OCI-LY7 (cell line): ENCODE results near the gene NAALAD2. TPM values are rescaled to one million over a fixed set of nuclear protein-coding genes. Genes with fewer than 3 reads are reported as not detected.

Source experiments
- BruUV-seq: library from RNA; stranded (reverse); fragments of 400-500 nt; replicated peaks from 2 replicates; lab custom pipeline; 2021; lab: Mats Ljungman, UMichigan
- CTCF ChIA-PET: fragments of 300-600 bp; sonication (Branson Sonifier 250); formaldehyde crosslinking; loops from one replicate; lab custom pipeline; 2022; ENCODE audit warnings: antibody characterized with exemption; ENCODE audit not compliant: unreplicated experiment; lab: Charles Lee
- POLR2A ChIA-PET: fragments of 300-600 bp; sonication (Branson Sonifier 250); formaldehyde crosslinking; loops from one replicate; lab custom pipeline; 2022; ENCODE audit warnings: antibody characterized with exemption; lab: Charles Lee
- DNase-seq: peaks from one replicate; pipeline ENCODE4 v3.0.0-alpha.2; 2015; ENCODE audit warnings: low spot score
- H2AFZ ChIP-seq: fragments of 200-600 bp; sonication (generic), shearing (Covaris generic); 2 replicates; pipeline ENCODE4 v1.6.1; 2014; ENCODE audit warnings: mild to moderate bottlenecking, antibody characterized with exemption, low read length, moderate library complexity
- H3K27ac ChIP-seq: fragments of 200-600 bp; sonication (generic); 2 replicates; pipeline ENCODE4 v1.5.1; 2014; ENCODE audit warnings: mixed run types, low read depth, mild to moderate bottlenecking, moderate library complexity, low read length, inconsistent platforms; ENCODE audit not compliant: poor library complexity, severe bottlenecking
- H3K36me3 ChIP-seq: fragments of 200-600 bp; sonication (generic); 2 replicates; pipeline ENCODE4 v1.6.1; 2014; ENCODE audit warnings: mild to moderate bottlenecking, antibody characterized with exemption, low read length, moderate library complexity, mixed read lengths; ENCODE audit not compliant: insufficient read depth
- H3K4me1 ChIP-seq: fragments of 200-600 bp; sonication (generic); 2 replicates; pipeline ENCODE4 v1.5.1; 2014; ENCODE audit warnings: mild to moderate bottlenecking, low read length; ENCODE audit not compliant: insufficient read depth, poor library complexity, severe bottlenecking
- H3K4me2 ChIP-seq: fragments of 200-600 bp; sonication (generic); 2 replicates; pipeline ENCODE4 v1.6.1; 2014; ENCODE audit warnings: mild to moderate bottlenecking, low read length
- H3K4me3 ChIP-seq: fragments of 200-600 bp; sonication (generic); 2 replicates; pipeline ENCODE4 v1.5.1; 2014; ENCODE audit warnings: mild to moderate bottlenecking, low read depth, low read length; ENCODE audit not compliant: poor library complexity, severe bottlenecking
- H3K79me2 ChIP-seq: fragments of 200-600 bp; sonication (generic); 2 replicates; pipeline ENCODE4 v1.6.1; 2016; ENCODE audit warnings: low read depth, mild to moderate bottlenecking, low read length, moderate library complexity, mixed read lengths; ENCODE audit not compliant: insufficient read depth
- H3K9me2 ChIP-seq: fragments of 200-600 bp; sonication (generic); 2 replicates; pipeline ENCODE4 v1.6.1; 2016; ENCODE audit warnings: mild to moderate bottlenecking, low read length, mixed read lengths; ENCODE audit not compliant: insufficient read depth
- H3K9me3 ChIP-seq: fragments of 200-600 bp; sonication (generic); 2 replicates; pipeline ENCODE4 v1.6.1; 2014; ENCODE audit warnings: mild to moderate bottlenecking, mixed run types, low read length, mixed read lengths
- H4K20me1 ChIP-seq: fragments of 200-600 bp; sonication (generic); 2 replicates; pipeline ENCODE4 v1.6.1; 2014; ENCODE audit warnings: mild to moderate bottlenecking, antibody characterized with exemption, low read length, moderate library complexity, mixed read lengths; ENCODE audit not compliant: insufficient read depth
- CTCF ChIP-seq: fragments of 200-600 bp; sonication (generic); conservative IDR thresholded peaks from 2 replicates; pipeline ENCODE4 v1.5.1; 2014; ENCODE audit warnings: mild to moderate bottlenecking, antibody characterized with exemption, low read length, moderate library complexity, mixed read lengths
- EZH2phosphoT487 ChIP-seq: fragments of 200-600 bp; sonication (generic); IDR thresholded peaks from 2 replicates; pipeline ENCODE4 v1.6.1; 2018; ENCODE audit warnings: low read depth, borderline replicate concordance, mild to moderate bottlenecking, mixed run types, antibody characterized with exemption, low read length, moderate library complexity, mixed read lengths
- intact Hi-C: fragments of 100-400 bp; cut with micrococcal nuclease; formaldehyde crosslinking; loops from one replicate; pipeline ENCODE4 v1.10.0; 2022; ENCODE audit not compliant: unreplicated experiment
- total RNA-seq, 2 experiments: library from RNA; depleted of rRNA in 1 of 2; stranded (reverse); fragments of >200 nt in 1 of 2; shearing (Covaris generic) in 1 of 2; gene quantifications; 2 replicates each; pipeline ENCODE4 v1.2.3, GENCODE V29; 2014 to 2022

NAALAD2 gene
- total RNA-seq, 2 experiments from 2014 or later = not detected

- ChIA-PET CTCF (no interaction called here), POLR2A (no interaction called here)
- intact Hi-C loops = no loop called here
- Histone ChIP-seq H3K9me3 (no peaks in the 10 kb centered on the region), H4K20me1 (no peaks in the 10 kb centered on the region), H2AFZ (no peak overlapping the region), H3K79me2 (no peaks in the 10 kb centered on the region), H3K27ac (no peak overlapping the region), H3K4me3 (no peak overlapping the region), H3K36me3 (no peaks in the 10 kb centered on the region), H3K9me2 (no peaks in the 10 kb centered on the region), H3K4me1 (no peaks in the 10 kb centered on the region), H3K4me2 (no peak overlapping the region)
- no TSS peak for BruUV-seq
- no peak for TF ChIP-seq EZH2phosphoT487
- TF ChIP-seq CTCF = no peak
- DNase-seq = no peak
Measured at GRCh38 chr11:90124371-90124770, 10.1 kb upstream of the NAALAD2 start.

- no peak for DNase-seq
- POLR2A ChIA-PET = no interaction called here
- TF ChIP-seq EZH2phosphoT487 (no peak), CTCF (no peak)
- Histone ChIP-seq H2AFZ (no peak overlapping the region), H3K9me3 (no peaks in the 10 kb centered on the region), H3K4me1 (no peaks in the 10 kb centered on the region), H3K36me3 (no peaks in the 10 kb centered on the region), H3K9me2 (no peaks in the 10 kb centered on the region), H3K27ac (no peak overlapping the region), H3K4me2 (no peak overlapping the region), H3K79me2 (no peaks in the 10 kb centered on the region), H3K4me3 (no peak overlapping the region), H4K20me1 (no peaks in the 10 kb centered on the region)
- CTCF ChIA-PET = no interaction called here
- intact Hi-C loops = no loop called here
- BruUV-seq = no TSS peak
Measured at GRCh38 chr11:90124946-90125345, 9.5 kb upstream of the NAALAD2 start.

- Histone ChIP-seq H3K9me3 (no peaks in the 10 kb centered on the region), H3K79me2 (no peaks in the 10 kb centered on the region), H3K4me2 (no peak overlapping the region), H3K4me1 (no peaks in the 10 kb centered on the region), H3K9me2 (no peaks in the 10 kb centered on the region), H4K20me1 (no peaks in the 10 kb centered on the region), H2AFZ (no peak overlapping the region), H3K36me3 (no peaks in the 10 kb centered on the region), H3K27ac (no peak overlapping the region), H3K4me3 (no peak overlapping the region)
- POLR2A ChIA-PET = no interaction called here
- CTCF ChIA-PET = no interaction called here
- intact Hi-C loops = no loop called here
- TF ChIP-seq CTCF (no peak), EZH2phosphoT487 (no peak)
- no peak for DNase-seq
- BruUV-seq = no TSS peak
Measured at GRCh38 chr11:90133560-90134477, 644 bp upstream of the NAALAD2 start.
